CD4-positive, alpha-beta T cell treated with Interleukin-1 beta for 1 hour (primary cell): ENCODE measurements around the gene RPE65.
"Not testable (repeated sequence)": the region's sequence is repeated elsewhere in the genome, so short reads cannot be mapped to it uniquely, and the experiment has no call there.

ENCODE experiments used
- DNase-seq, 2 donors: peaks; one replicate each; pipeline ENCODE4 v3.0.0-alpha.2; 2020 to 2022

The RPE65 gene

GRCh38 chr1:68448365-68448764 lies 1.4 kb downstream of the RPE65 start:
- no peak for DNase-seq

GRCh38 chr1:68445709-68446108 lies 4.0 kb downstream of the RPE65 start:
- no peak for DNase-seq

DNA sequence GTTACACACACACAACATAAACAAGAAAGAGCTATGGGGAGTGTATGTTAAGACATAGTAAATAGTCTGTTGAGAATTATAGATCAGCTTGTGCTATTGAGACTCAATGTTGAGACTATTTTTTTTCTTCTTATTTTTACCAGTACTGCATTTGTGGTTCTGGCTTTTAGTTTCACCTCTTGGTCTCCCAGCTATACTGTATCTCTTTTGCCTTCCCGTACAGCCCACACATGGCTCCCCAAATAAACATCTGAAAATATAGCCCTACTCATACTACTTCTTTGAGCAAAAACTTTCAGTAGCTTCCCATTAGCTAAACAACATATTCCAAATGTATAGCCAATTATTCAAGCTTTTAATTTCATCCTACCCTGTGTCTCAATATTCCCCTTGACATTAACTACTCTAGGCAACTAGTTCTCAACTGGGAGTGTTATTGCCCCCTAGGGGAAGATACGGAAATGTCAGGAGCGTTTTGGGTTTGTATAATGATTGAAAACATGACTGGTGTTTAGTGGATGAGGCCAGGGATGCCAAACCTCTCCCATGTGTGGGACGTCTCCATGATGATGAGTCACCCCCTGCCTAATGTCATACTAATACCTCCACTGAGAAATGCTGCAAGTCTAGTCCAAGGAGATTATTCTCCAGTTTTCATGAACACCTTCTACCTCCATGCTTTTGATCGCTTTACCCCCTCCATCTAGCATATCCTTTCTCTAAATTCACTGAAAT lies 6.8 kb downstream of the RPE65 start:
- peak; percentile 5 to 11 for DNase-seq

DNA sequence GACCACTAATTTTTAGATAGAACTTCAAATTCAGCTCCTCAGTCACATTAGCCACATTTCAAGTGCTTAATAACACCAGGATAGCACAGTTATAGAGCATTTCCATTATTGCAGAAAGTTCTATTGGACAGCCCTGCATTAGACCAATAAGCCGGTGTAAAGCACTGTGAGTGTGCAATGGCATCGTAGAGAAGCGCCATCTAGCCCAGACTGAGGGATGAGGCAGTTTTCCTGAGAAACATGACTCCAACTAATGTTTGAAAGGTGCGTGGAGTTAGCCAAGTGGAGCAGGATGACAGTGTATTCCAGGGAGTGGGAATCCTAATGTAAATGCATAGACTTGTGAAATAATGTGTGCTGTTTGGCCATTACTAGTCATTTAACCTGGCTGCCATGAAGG lies 7.7 kb downstream of the RPE65 start:
- no peak for DNase-seq

GRCh38 chr1:68438310-68438709 lies 11.4 kb downstream of the RPE65 start:
- DNase-seq: no peak

- DNase-seq: no peak
These were observed 16.4 kb downstream of the RPE65 start for GRCh38 chr1:68433395-68433794.

GRCh38 chr1:68431076-68431475 lies 18.7 kb downstream of the RPE65 start:
- no peak for DNase-seq

- DNase-seq: no peak
These were observed 20.4 kb downstream of the RPE65 start for GRCh38 chr1:68429233-68429808.

DNA sequence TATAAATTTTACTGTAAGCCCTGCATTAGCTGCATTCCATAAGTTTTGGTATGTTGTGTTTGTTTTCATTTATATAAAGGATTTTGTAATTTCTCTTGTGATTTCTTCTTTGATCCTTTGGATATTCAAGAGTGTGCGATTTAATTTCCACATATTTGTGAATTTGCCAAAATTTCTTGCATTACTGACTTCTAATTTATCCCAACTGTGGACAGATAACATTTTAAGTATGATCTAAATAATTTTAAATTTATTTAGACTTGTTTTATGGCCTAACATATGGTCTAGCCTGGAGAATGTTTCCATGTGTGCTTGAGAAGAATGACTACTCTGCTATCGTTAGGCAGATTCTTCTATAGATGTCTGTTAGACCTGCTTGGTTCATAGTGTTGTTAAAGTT lies 23.2 kb downstream of the RPE65 start:
- no peak for DNase-seq

DNA sequence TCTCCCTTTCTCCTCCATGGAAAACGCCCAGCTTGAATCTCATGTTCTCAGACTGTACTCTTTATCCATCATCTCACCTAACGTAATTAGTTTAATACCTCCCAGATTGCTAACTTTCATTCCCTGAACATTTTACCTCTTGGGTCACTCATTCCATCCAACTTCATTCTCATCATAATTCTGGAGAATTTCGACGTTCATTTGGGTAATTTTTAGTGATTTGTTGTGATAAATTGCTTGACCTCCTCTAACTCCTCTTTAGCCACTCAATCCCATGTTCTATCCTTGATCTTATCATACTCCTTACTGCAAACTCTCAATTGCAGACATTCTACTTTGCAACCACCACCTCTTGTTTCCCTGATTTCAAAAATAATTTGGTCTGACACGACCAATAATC lies 28.4 kb downstream of the RPE65 start:
- no peak for DNase-seq

GRCh38 chr1:68409426-68409825 lies 40.3 kb downstream of the RPE65 start:
- no peak for DNase-seq

- no peak for DNase-seq
These were observed 48.2 kb downstream of the RPE65 start for GRCh38 chr1:68401506-68401905.

DNA sequence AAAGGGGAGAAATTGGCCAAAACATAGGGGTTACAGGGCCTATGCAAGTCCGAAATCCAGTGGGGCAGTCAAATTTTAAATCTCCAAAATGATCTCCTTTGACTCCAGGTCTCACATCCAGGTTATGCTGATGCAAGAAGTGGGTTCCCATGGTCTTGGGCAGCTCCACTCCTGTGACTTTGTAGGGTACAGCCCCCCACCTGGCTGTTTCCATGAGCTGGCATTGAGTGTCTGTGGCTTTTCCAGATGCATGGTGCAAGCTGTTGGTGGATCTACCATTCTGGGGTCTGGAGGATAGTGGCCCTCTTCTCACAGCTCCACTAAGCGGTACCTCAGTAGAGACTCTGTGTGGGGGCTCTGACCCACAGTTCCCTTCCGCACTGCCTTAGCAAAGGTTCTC lies 54.2 kb downstream of the RPE65 start:
- DNase-seq: not testable (repeated sequence)

GRCh38 chr1:68392474-68392873 lies 57.3 kb downstream of the RPE65 start:
- not testable (repeated sequence) for DNase-seq

DNA sequence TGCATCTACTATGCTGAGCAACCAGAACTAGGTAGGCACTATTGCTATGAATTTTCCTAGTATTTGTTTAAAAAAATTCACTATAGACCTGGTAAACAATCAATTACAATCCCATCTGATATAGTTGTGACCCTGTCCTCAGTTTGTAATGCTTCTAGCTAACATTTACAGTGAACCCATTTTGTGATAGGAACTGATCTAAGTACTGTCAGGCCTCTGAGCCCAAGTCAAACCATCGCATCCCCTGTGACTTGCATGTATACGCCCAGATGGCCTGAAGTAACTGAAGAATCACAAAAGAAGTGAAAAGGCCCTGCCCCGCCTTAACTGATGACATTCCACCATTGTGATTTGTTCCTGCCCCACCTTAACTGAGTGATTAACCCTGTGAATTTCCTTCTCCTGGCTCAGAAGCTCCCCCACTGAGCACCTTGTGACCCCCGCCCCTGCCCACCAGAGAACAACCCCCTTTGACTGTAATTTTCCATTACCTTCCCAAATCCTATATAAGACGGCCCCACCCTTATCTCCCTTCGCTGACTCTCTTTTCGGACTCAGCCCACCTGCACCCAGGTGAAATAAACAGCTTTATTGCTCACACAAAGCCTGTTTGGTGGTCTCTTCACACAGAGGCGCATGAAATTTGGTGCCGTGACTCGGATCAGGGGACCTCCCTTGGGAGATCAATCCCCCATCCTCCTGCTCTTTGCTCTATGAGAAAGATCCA lies 63.8 kb downstream of the RPE65 start:
- not testable (repeated sequence) for DNase-seq

GRCh38 chr1:68384872-68385411 lies 64.8 kb downstream of the RPE65 start:
- DNase-seq: no peak

DNA sequence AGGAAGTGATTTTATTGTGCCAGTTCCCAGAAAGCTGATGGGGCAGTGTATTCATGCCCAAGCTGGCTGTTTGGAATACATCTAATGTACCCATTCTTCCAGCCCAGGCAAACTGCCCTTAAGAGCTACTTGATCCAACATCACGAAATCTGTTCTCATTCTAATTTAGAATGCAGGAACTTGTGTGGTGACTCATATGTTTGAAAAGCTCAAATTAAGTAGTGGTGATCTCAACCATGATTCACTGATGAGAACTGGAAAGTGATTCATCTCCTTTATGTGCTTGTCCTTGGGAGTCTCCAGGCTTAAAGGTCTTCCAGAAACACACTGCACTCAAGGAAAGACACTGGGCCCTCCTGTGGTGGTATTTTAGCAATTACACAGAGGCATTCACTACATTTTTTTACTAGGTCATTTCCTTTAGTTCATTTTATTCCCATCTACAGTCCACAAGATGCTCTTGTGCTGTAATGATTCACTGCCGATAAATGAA lies 65.4 kb downstream of the RPE65 start:
- peak in 1 of 2 donors; percentile 11 for DNase-seq

GRCh38 chr1:68383092-68383491 lies 66.7 kb downstream of the RPE65 start:
- no peak for DNase-seq

GRCh38 chr1:68379085-68379478 lies 70.7 kb downstream of the RPE65 start:
- DNase-seq: no peak
